Rectal smooth muscle tissue (tissue), 1 donor: Measurements from ENCODE around the gene DRD2.

Source experiments
- H3K27ac ChIP-seq: one replicate; pipeline ENCODE4 v1.7.0; 2013; ENCODE audit warnings: low read depth, low read length, inconsistent platforms
- H3K27me3 ChIP-seq: one replicate; pipeline ENCODE4 v1.7.0; 2013; ENCODE audit warnings: low read length; ENCODE audit not compliant: control insufficient read depth, insufficient read depth
- H3K36me3 ChIP-seq: one replicate; pipeline ENCODE4 v1.7.0; 2013; ENCODE audit warnings: low read length; ENCODE audit not compliant: control insufficient read depth, insufficient read depth
- H3K4me1 ChIP-seq: one replicate; pipeline ENCODE4 v1.7.0; 2013; ENCODE audit warnings: low read length; ENCODE audit not compliant: control insufficient read depth, insufficient read depth
- H3K4me3 ChIP-seq: one replicate; pipeline ENCODE4 v1.7.0; 2013; ENCODE audit warnings: low read length
- H3K9ac ChIP-seq: one replicate; pipeline ENCODE4 v1.7.0; 2013; ENCODE audit warnings: low read length

DRD2 gene

GRCh38 chr11:113392236-113392921 lies 82.8 kb downstream of the DRD2 start:
- H3K36me3 ChIP-seq = no peaks in the 10 kb centered on the region
- no peak overlapping the region for H3K4me3 ChIP-seq
- H3K4me1 ChIP-seq = no peaks in the 10 kb centered on the region
- no peak overlapping the region for H3K27ac ChIP-seq
- H3K27me3 ChIP-seq = peaks cover 7% of the 10 kb centered on the region
- no peak overlapping the region for H3K9ac ChIP-seq

GRCh38 chr11:113389272-113389671 lies 85.9 kb downstream of the DRD2 start:
- Histone ChIP-seq H3K27ac (no peak overlapping the region), H3K36me3 (no peaks in the 10 kb centered on the region), H3K27me3 (peaks cover 7% of the 10 kb centered on the region), H3K4me3 (no peak overlapping the region), H3K4me1 (no peaks in the 10 kb centered on the region), H3K9ac (no peak overlapping the region)

GRCh38 chr11:113387605-113388211 lies 87.5 kb downstream of the DRD2 start, which contains the start of gene ANKK1:
TSS of gene ANKK1 (plus strand) at chr11:113387779. CDS start at chr11:113387885, 106 bp downstream.
- Histone ChIP-seq H3K9ac (no peak within 1 kb of the TSS), H3K27me3 (peaks cover 7% of the 10 kb centered on the region), H3K36me3 (no peaks in the 10 kb centered on the region), H3K27ac (no peak within 1 kb of the TSS), H3K4me3 (no peak within 1 kb of the TSS), H3K4me1 (no peaks in the 10 kb centered on the region)

GRCh38 chr11:113386866-113387265 lies 88.3 kb downstream of the DRD2 start:
- H3K4me3 ChIP-seq = no peak overlapping the region
- H3K9ac ChIP-seq = no peak overlapping the region

GRCh38 chr11:113385749-113386148 lies 89.4 kb downstream of the DRD2 start:
- Histone ChIP-seq H3K4me1 (no peaks in the 10 kb centered on the region), H3K9ac (no peak overlapping the region), H3K27ac (no peak overlapping the region), H3K27me3 (peaks cover 5% of the 10 kb centered on the region), H3K4me3 (no peak overlapping the region), H3K36me3 (no peaks in the 10 kb centered on the region)

More at GRCh38 chr11:113386866-113387265, 88.3 kb downstream of the DRD2 start:
- H3K27me3 ChIP-seq = peaks cover 7% of the 10 kb centered on the region
- H3K4me1 ChIP-seq = no peaks in the 10 kb centered on the region
- no peaks in the 10 kb centered on the region for H3K36me3 ChIP-seq
- no peak overlapping the region for H3K27ac ChIP-seq

- Histone ChIP-seq H3K4me1 (no peaks in the 10 kb centered on the region), H3K27me3 (peaks cover 5% of the 10 kb centered on the region), H3K9ac (no peak overlapping the region), H3K4me3 (no peak overlapping the region), H3K27ac (no peak overlapping the region), H3K36me3 (no peaks in the 10 kb centered on the region)
These were observed 90.6 kb downstream of the DRD2 start for GRCh38 chr11:113384551-113384950.

- no peaks in the 10 kb centered on the region for H3K4me1 ChIP-seq
- H3K4me3 ChIP-seq = no peak overlapping the region
- no peaks in the 10 kb centered on the region for H3K27me3 ChIP-seq
- no peak overlapping the region for H3K27ac ChIP-seq
- no peak overlapping the region for H3K9ac ChIP-seq
- no peaks in the 10 kb centered on the region for H3K36me3 ChIP-seq
These were observed 93.1 kb downstream of the DRD2 start for GRCh38 chr11:113382121-113382520.

- Histone ChIP-seq H3K4me1 (no peaks in the 10 kb centered on the region), H3K27me3 (no peaks in the 10 kb centered on the region), H3K36me3 (no peaks in the 10 kb centered on the region), H3K27ac (no peak overlapping the region), H3K9ac (no peak overlapping the region), H3K4me3 (no peak overlapping the region)
These were observed 96.5 kb downstream of the DRD2 start for GRCh38 chr11:113378692-113379091.

- Histone ChIP-seq H3K27me3 (no peaks in the 10 kb centered on the region), H3K27ac (no peak overlapping the region), H3K4me1 (no peaks in the 10 kb centered on the region), H3K4me3 (no peak overlapping the region), H3K9ac (no peak overlapping the region), H3K36me3 (no peaks in the 10 kb centered on the region)
These were observed 97.4 kb downstream of the DRD2 start for GRCh38 chr11:113377681-113378412.

- Histone ChIP-seq H3K27me3 (no peaks in the 10 kb centered on the region), H3K4me3 (no peak overlapping the region), H3K36me3 (no peaks in the 10 kb centered on the region), H3K4me1 (no peaks in the 10 kb centered on the region), H3K9ac (no peak overlapping the region), H3K27ac (no peak overlapping the region)
These were observed 99.0 kb downstream of the DRD2 start for GRCh38 chr11:113376156-113376555.

- no peak overlapping the region for H3K9ac ChIP-seq
- H3K27ac ChIP-seq = no peak overlapping the region
- no peaks in the 10 kb centered on the region for H3K27me3 ChIP-seq
- no peaks in the 10 kb centered on the region for H3K36me3 ChIP-seq
- no peak overlapping the region for H3K4me3 ChIP-seq
- no peaks in the 10 kb centered on the region for H3K4me1 ChIP-seq
These were observed 99.8 kb downstream of the DRD2 start for GRCh38 chr11:113375402-113375801.

GRCh38 chr11:113373981-113374560 lies 101.1 kb downstream of the DRD2 start:
- H3K9ac ChIP-seq = no peak overlapping the region
- H3K36me3 ChIP-seq = no peaks in the 10 kb centered on the region

More at GRCh38 chr11:113373981-113374560, 101.1 kb downstream of the DRD2 start:
- H3K4me1 ChIP-seq = no peaks in the 10 kb centered on the region
- no peaks in the 10 kb centered on the region for H3K27me3 ChIP-seq
- no peak overlapping the region for H3K27ac ChIP-seq
- no peak overlapping the region for H3K4me3 ChIP-seq
